Measurements from ENCODE around the gene ZNF606. TPM values are rescaled to one million over a fixed set of nuclear protein-coding genes. Genes with fewer than 3 reads are reported as not detected.

The ZNF606 gene
- total RNA-seq, 4 donors from 2014 or later, result 5.6 to 61.7 (median 30.4) TPM

DNA sequence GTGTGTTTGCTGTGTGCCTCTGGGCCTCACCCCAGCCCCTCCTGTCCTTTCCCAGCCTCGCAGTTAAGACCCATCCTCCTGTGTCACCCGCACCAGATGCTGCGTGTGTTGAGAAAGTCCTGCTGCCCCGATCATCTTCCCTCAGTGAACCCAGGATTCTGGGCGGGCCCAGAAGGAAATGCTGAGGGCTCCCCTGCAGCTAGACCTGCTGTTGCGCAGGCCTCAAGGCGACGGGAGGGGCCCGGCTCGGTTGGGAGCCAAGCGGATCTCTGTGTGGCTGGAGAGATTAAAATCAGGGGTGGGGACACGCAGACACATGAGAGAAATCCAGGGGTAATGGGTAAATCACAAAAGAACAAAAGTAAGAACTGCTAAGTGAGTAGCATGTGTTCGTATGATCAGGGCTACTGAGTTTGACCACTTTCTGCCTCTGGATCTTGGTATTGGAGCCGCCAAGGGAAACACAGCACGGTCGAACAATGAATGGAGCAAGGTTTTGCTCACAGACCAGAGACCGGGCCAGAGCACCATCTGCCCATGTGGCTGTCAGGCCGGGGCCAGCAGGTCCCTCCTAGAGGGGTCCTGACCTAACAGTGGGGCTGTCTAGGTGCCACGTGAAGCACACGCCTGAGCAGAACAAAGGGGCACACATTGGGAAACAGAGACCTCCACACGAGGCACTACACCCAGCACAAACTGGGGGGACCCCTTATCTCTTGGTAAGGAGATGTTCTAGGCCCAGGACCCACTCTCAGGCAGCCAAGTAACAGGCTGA lies 38.3 kb upstream of the ZNF606 start:
- Histone ChIP-seq H3K9me3 (peaks cover 0 to 12% of the 10 kb centered on the region in 2 donors), H3K36me3 (no peaks in the 10 kb centered on the region), H3K27me3 (no peaks in the 10 kb centered on the region), H3K27ac (no peak overlapping the region), H3K4me3 (no peak overlapping the region), H3K4me1 (no peaks in the 10 kb centered on the region)
- DNase-seq, result no peak
- intact Hi-C loops (cut with DNase I; ENCODE audit: low total_unique reads), result no loop called here
- TF ChIP-seq POLR2A (IDR thresholded peaks at IDR 0.05), result no peak
- TF ChIP-seq, protein P1, sequence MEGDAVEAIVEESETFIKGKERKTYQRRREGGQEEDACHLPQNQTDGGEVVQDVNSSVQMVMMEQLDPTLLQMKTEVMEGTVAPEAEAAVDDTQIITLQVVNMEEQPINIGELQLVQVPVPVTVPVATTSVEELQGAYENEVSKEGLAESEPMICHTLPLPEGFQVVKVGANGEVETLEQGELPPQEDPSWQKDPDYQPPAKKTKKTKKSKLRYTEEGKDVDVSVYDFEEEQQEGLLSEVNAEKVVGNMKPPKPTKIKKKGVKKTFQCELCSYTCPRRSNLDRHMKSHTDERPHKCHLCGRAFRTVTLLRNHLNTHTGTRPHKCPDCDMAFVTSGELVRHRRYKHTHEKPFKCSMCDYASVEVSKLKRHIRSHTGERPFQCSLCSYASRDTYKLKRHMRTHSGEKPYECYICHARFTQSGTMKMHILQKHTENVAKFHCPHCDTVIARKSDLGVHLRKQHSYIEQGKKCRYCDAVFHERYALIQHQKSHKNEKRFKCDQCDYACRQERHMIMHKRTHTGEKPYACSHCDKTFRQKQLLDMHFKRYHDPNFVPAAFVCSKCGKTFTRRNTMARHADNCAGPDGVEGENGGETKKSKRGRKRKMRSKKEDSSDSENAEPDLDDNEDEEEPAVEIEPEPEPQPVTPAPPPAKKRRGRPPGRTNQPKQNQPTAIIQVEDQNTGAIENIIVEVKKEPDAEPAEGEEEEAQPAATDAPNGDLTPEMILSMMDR (IDR thresholded peaks at IDR 0.05), result no peak

DNA sequence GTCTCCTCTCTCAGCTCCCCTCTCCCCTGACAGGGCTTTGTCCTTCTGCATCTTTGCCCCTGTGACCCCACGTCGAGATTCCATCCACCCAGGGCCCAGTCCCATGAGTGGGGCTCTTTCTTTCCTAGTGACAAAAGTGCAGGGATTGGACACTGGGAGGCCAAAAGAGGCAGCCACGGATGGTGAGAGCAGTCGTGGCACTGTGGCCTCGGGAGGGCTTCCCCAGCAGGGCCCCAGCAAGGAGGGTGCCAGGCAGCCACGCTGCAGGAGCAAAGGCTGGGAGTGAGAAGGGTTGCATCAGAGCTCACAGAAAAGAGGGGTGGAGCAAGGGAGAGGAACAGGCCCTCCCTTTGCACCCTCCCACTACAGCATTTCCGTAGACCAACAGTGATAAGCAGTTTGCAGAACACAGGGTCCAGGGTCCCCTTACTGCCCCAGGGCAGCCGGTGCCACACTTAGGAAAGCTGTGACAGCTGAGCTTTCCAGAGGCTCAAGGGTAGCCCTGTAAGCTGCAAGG lies 36.1 kb upstream of the ZNF606 start:
- Histone ChIP-seq H3K9me3 (peaks cover 0 to 12% of the 10 kb centered on the region in 2 donors), H3K27ac (no peak overlapping the region), H3K4me3 (no peak overlapping the region), H3K36me3 (no peaks in the 10 kb centered on the region), H3K4me1 (no peaks in the 10 kb centered on the region), H3K27me3 (no peaks in the 10 kb centered on the region)
- TF ChIP-seq, protein P1 (IDR thresholded peaks at IDR 0.05), result no peak
- no peak for TF ChIP-seq POLR2A (IDR thresholded peaks at IDR 0.05)
- no peak for DNase-seq
- intact Hi-C loops (cut with DNase I; ENCODE audit: low total_unique reads), result loop anchor here (5.0 kb wide), 1 partner anchor 84 kb away; no protein-coding TSS in a partner anchor

DNA sequence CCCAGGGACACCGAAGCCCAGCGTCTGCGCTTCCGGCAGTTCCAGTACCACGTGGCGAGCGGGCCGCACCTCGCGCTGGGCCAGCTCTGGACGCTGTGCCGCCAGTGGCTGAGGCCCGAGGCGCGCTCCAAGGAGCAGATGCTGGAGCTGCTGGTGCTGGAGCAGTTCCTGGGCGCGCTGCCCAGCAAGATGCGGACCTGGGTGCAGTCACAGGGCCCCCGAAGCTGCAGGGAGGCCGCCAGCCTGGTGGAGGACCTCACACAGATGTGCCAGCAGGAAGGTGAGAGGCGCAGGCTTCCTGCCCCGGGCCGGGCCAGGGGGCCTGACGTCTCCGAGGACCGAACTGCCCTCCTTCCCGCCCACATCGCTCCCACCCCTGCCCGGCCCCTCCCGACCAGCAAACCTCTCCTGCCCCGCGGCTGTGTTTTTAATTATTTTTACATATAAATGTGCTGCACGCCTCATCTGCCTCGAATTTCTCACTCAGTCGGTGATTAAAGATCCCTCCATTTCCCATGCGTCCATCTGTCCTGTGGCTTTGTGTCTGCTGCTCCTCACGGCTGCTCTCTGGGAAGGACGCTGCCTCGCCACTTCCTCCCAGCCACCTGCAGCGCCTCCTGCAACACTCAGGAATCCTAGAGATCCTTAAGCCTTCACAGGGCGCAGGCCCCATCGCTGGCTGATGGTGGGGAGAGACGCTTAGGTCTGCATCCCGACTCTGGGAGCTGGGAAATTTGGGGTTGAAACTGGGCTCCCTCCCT lies 35.5 kb upstream of the ZNF606 start:
- Histone ChIP-seq H3K4me1 (no peaks in the 10 kb centered on the region), H3K27me3 (no peaks in the 10 kb centered on the region), H3K4me3 (no peak overlapping the region), H3K36me3 (no peaks in the 10 kb centered on the region), H3K27ac (no peak overlapping the region), H3K9me3 (peaks cover 0 to 14% of the 10 kb centered on the region in 2 donors)
- TF ChIP-seq POLR2A (IDR thresholded peaks at IDR 0.05), result no peak
- TF ChIP-seq, protein P1 (IDR thresholded peaks at IDR 0.05), result no peak
- intact Hi-C loops (cut with DNase I; ENCODE audit: low total_unique reads), result loop anchor here (5.0 kb wide), 1 partner anchor 84 kb away; no protein-coding TSS in a partner anchor
- DNase-seq, result no peak

DNA sequence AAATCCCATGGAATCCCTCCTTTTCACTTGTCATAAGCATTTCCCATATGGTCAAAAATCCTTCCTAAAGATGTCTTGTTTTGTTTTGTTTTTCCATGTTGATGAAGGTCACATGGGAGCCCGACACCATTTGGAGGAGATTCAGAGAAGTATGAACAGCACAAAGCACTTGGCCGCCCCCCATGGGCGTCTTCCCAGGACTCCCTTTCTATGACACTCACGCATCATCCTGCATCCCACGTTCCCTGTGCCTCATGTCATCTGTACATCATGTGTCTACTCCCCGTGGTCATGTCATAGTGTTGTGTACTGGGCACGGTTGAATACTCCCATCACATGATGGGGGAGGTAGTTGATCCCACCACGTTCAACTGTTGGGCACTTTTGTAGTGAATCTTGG lies 33.2 kb upstream of the ZNF606 start:
- peaks cover 0 to 9% of the 10 kb centered on the region in 2 donors for H3K9me3 ChIP-seq
- no peaks in the 10 kb centered on the region for H3K4me1 ChIP-seq
- intact Hi-C loops (cut with DNase I; ENCODE audit: low total_unique reads), result loop anchor here (5.0 kb wide), 1 partner anchor 86 kb away; no protein-coding TSS in a partner anchor

More for the DNA sequence above, 33.2 kb upstream of the ZNF606 start:
- H3K36me3 ChIP-seq, result no peaks in the 10 kb centered on the region
- TF ChIP-seq, protein P1 (IDR thresholded peaks at IDR 0.05), result no peak
- no peak for TF ChIP-seq POLR2A (IDR thresholded peaks at IDR 0.05)
- H3K27ac ChIP-seq, result no peak overlapping the region
- no peak for DNase-seq
- no peak overlapping the region for H3K4me3 ChIP-seq
- H3K27me3 ChIP-seq, result no peaks in the 10 kb centered on the region

Data from uterus (tissue), 4 donors.